Measurements from ENCODE around the gene PARM1.

PARM1 gene

GRCh38 chr4:75009138-75009537, 76.2 kb downstream of the PARM1 start:
- no peak overlapping the region for H3K27ac ChIP-seq (ENCODE audit: low read depth, low read length)
- H3K79me2 ChIP-seq (ENCODE audit: insufficient read depth, low read length): peaks cover 11% of the 10 kb centered on the region; the same call in 1 of the 2 replicates
- no peaks in the 10 kb centered on the region for H3K9me2 ChIP-seq (replicated peaks; ENCODE audit: insufficient read depth, low read length)
- TF ChIP-seq, protein P1, sequence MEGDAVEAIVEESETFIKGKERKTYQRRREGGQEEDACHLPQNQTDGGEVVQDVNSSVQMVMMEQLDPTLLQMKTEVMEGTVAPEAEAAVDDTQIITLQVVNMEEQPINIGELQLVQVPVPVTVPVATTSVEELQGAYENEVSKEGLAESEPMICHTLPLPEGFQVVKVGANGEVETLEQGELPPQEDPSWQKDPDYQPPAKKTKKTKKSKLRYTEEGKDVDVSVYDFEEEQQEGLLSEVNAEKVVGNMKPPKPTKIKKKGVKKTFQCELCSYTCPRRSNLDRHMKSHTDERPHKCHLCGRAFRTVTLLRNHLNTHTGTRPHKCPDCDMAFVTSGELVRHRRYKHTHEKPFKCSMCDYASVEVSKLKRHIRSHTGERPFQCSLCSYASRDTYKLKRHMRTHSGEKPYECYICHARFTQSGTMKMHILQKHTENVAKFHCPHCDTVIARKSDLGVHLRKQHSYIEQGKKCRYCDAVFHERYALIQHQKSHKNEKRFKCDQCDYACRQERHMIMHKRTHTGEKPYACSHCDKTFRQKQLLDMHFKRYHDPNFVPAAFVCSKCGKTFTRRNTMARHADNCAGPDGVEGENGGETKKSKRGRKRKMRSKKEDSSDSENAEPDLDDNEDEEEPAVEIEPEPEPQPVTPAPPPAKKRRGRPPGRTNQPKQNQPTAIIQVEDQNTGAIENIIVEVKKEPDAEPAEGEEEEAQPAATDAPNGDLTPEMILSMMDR (IDR thresholded peaks at IDR 0.05; ENCODE audit: insufficient read depth, low read length, poor library complexity, severe bottlenecking): no peak
- no peak for TF ChIP-seq EZH2phosphoT487 (conservative IDR thresholded peaks at IDR 0.05; ENCODE audit: low read length)
- no peaks in the 10 kb centered on the region for H3K27me3 ChIP-seq (ENCODE audit: low read length)
- no peaks in the 10 kb centered on the region for H3K9me3 ChIP-seq (ENCODE audit: insufficient read depth, low read length)
- no peak overlapping the region for H3K4me2 ChIP-seq (ENCODE audit: low read depth, low read length, poor library complexity, severe bottlenecking)
- H4K20me1 ChIP-seq (ENCODE audit: low read depth, low read length): no peaks in the 10 kb centered on the region
- H2AFZ ChIP-seq (ENCODE audit: low read depth, low read length, severe bottlenecking): no peak overlapping the region
- H3K9ac ChIP-seq (ENCODE audit: low read length): no peak overlapping the region
- H3F3A ChIP-seq (ENCODE audit: insufficient read depth): no peaks in the 10 kb centered on the region
- no peak overlapping the region for H3K4me3 ChIP-seq (ENCODE audit: insufficient read depth, low read length, poor library complexity, severe bottlenecking)
- H3K36me3 ChIP-seq (ENCODE audit: low read length): no peaks in the 10 kb centered on the region

DNA sequence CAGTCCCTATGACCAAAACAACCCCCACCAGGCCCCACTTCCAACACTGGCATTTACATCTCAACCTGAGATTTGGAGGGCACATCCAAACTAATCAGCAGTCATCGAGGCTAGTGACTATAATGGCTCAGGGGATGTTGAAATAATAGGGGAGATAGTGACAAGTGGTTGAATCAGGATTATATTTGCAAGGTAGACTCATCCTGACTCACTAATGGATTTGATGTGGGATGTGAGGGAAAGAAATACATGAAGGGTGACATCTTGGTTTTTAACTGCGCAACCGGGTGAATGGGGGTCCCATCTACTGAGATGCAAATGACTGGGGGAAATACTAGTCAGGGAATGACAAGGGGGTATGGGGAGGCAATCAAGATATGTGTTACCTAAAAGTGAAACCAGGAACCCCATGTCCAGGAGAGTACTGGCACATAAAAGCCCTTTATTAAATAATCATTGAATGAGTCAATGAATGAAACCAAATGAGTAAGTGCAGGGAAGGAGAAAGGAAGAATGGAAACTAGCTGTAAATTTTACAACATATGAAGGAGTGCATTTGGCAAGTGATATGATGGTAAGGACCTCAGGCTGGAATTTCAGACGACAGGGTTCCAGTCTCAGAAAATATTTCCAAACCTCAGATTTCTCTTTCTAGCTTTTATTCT, 78.3 kb downstream of the PARM1 start:
- Histone ChIP-seq H3K9ac (ENCODE audit: low read length) (no peak overlapping the region), H2AFZ (ENCODE audit: low read depth, low read length, severe bottlenecking) (no peak overlapping the region), H3K4me3 (ENCODE audit: insufficient read depth, low read length, poor library complexity, severe bottlenecking) (no peak overlapping the region), H3K27ac (ENCODE audit: low read depth, low read length) (no peak overlapping the region), H3K9me3 (ENCODE audit: insufficient read depth, low read length) (no peaks in the 10 kb centered on the region), H3F3A (ENCODE audit: insufficient read depth) (no peaks in the 10 kb centered on the region), H3K4me2 (ENCODE audit: low read depth, low read length, poor library complexity, severe bottlenecking) (no peak overlapping the region), H4K20me1 (ENCODE audit: low read depth, low read length) (no peaks in the 10 kb centered on the region), H3K27me3 (ENCODE audit: low read length) (no peaks in the 10 kb centered on the region), H3K9me2 (replicated peaks; ENCODE audit: insufficient read depth, low read length) (no peaks in the 10 kb centered on the region), H3K79me2 (ENCODE audit: insufficient read depth, low read length) (peaks cover 5% of the 10 kb centered on the region; the same call in 1 of the 2 replicates), H3K36me3 (ENCODE audit: low read length) (no peaks in the 10 kb centered on the region)
- TF ChIP-seq EZH2phosphoT487 (conservative IDR thresholded peaks at IDR 0.05; ENCODE audit: low read length): no peak
- TF ChIP-seq, protein P1 (IDR thresholded peaks at IDR 0.05; ENCODE audit: insufficient read depth, low read length, poor library complexity, severe bottlenecking): no peak

GRCh38 chr4:75015627-75016026, 82.7 kb downstream of the PARM1 start:
- no peaks in the 10 kb centered on the region for H3K79me2 ChIP-seq (ENCODE audit: insufficient read depth, low read length)
- H3K27ac ChIP-seq (ENCODE audit: low read depth, low read length): no peak overlapping the region
- H3K9me2 ChIP-seq (replicated peaks; ENCODE audit: insufficient read depth, low read length): no peaks in the 10 kb centered on the region
- no peak overlapping the region for H2AFZ ChIP-seq (ENCODE audit: low read depth, low read length, severe bottlenecking)
- no peaks in the 10 kb centered on the region for H3F3A ChIP-seq (ENCODE audit: insufficient read depth)
- no peaks in the 10 kb centered on the region for H3K27me3 ChIP-seq (ENCODE audit: low read length)
- no peak overlapping the region for H3K9ac ChIP-seq (ENCODE audit: low read length)
- no peak overlapping the region for H3K4me3 ChIP-seq (ENCODE audit: insufficient read depth, low read length, poor library complexity, severe bottlenecking)
- no peak overlapping the region for H3K4me2 ChIP-seq (ENCODE audit: low read depth, low read length, poor library complexity, severe bottlenecking)
- TF ChIP-seq, protein P1 (IDR thresholded peaks at IDR 0.05; ENCODE audit: insufficient read depth, low read length, poor library complexity, severe bottlenecking): no peak
- TF ChIP-seq EZH2phosphoT487 (conservative IDR thresholded peaks at IDR 0.05; ENCODE audit: low read length): no peak
- H3K9me3 ChIP-seq (ENCODE audit: insufficient read depth, low read length): no peaks in the 10 kb centered on the region
- no peaks in the 10 kb centered on the region for H4K20me1 ChIP-seq (ENCODE audit: low read depth, low read length)
- H3K36me3 ChIP-seq (ENCODE audit: low read length): no peaks in the 10 kb centered on the region

All from SU-DHL-6 (cell line).